HG02943 (cell line): ENCODE measurements around the gene RNF207.

Experiments used
- ATAC-seq: cut with Tn5 transposase; IDR thresholded peaks from one replicate; pipeline ENCODE4 v1.9.1; 2021; ENCODE audit warnings: mild to moderate bottlenecking, low read depth, moderate library complexity; ENCODE audit not compliant: unreplicated experiment

Gene RNF207, protein sequence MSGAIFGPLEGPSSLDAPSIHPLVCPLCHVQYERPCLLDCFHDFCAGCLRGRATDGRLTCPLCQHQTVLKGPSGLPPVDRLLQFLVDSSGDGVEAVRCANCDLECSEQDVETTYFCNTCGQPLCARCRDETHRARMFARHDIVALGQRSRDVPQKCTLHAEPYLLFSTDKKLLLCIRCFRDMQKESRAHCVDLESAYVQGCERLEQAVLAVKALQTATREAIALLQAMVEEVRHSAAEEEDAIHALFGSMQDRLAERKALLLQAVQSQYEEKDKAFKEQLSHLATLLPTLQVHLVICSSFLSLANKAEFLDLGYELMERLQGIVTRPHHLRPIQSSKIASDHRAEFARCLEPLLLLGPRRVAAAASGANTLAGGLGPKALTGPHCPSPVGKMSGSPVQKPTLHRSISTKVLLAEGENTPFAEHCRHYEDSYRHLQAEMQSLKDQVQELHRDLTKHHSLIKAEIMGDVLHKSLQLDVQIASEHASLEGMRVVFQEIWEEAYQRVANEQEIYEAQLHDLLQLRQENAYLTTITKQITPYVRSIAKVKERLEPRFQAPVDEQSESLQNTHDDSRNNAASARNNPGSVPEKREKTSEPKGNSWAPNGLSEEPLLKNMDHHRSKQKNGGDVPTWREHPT

DNA sequence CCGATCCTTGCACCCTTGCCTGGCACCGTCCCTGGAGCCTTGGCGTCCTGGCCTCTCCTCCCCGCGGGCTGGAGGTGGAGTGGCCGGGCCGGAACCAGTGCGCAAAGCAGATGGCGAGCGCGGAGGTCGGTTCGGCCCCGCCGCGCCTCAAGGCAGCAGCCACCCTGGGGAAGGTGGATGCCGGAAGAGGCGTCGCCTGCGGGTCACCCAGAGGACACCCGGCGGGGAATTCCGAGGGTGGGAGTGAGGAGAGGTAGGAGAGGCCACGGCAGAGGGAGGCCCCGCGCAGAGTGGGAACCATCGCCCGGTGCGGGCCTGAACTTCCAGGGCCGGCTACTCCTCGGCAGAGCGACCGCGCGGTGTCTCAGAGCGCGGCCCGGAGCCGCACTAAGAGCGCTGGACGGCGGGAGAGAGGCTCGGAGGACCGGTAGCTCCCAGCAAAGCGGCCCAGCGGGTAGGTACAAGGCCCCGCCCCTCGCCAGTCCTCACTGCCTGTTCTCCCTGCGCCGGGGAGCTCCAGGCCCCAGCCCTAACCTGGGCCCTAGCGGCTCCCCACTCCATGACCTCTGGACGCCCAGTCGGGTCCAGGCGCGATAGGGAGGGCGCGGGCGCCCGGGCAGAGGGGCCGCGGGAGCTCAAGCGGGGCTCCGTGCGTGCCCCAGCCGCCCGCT lies at the start of gene RNF207:
TSS of gene RNF207 (plus strand) at position 271 of the 671 bp plus-strand sequence. CDS start 417 bp downstream, outside the sequence.
- no peak for ATAC-seq

DNA sequence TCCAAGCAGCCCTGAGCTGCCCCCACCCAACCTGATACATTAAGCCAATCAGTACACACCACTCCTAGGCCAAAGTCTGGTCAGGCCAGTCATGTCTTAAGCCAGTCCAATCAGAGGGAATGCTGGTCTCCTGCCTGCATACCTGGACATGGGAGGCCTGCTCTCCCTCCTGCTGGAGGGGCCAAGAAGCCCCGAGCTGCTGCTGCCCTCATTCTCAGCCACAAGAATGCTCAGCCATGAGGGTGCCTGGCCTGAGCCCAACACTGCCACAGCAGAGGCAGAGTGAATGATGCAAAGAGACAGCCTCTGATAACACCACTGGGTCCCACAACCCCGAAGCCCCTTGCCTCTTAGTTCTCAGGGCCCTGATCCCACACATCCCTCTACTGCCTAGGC lies 48.8 kb upstream of the RNF207 start:
- no peak for ATAC-seq

- ATAC-seq = no peak
Observed at GRCh38 chr1:6157528-6158174, 48.3 kb upstream of the RNF207 start.

DNA sequence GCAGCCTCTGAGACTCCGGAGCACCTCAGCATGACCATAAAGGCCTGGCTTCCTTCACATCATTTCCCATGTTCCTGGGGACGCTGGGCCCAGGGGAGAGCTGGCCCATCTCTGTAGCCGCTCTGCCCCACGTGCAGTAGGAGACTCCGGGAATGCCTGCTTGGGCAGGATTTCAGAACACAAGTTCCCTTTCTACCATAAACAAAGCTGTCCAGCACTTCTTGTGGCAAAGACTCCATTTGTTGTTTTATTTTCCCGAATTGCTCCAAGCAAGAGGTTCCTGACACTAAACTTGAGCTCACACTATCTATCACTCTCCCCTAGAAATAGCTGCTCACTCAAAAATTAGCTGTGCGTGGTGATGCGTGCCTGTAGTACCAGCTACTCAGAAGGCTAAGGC lies 47.7 kb upstream of the RNF207 start:
- no peak for ATAC-seq

GRCh38 chr1:6162341-6162740 lies 43.6 kb upstream of the RNF207 start:
- ATAC-seq = no peak

DNA sequence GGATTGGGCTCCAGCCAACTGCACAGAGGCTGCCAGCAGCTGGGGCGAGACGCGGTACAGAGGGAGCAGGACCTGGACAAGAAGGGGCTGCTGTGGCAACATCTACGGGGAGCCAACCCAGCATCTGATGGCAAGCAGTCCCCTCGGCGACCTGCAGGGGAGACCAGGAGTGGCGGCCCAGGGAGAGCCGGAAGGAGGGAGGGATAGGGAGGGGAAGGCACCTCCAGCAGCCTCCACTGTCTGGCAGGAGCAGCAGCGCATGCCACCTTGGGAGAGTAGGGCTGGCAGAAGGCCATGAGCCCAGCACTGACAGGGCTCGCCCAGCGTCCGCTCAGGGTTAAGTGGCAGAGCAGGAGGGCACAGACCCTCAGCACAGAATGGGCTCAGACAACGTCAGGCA lies 43.1 kb upstream of the RNF207 start:
- ATAC-seq = no peak

GRCh38 chr1:6163191-6163972 lies 42.5 kb upstream of the RNF207 start:
- no peak for ATAC-seq

GRCh38 chr1:6163973-6164617 lies 41.8 kb upstream of the RNF207 start:
- ATAC-seq = no peak

DNA sequence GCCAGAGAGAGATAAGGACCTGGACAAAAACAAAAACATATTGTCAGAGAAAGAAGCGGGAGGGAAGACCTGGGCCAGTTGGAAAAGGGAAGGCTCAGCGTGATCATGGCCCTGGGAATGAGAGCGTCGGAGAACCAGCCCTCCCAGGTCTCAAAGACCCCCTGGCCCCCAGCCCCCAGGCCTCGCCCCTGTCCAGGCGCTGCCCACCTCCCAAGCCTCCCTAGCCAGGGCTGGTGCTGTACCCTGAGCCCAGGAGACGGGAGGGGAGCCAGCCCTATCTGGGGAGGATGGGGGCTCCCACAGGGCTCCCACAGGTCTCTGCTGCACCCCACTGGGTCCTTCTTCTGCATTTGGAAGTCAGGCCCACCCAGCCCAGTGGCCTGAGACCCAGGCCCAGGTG lies 40.9 kb upstream of the RNF207 start:
- ATAC-seq = no peak

- ATAC-seq = no peak
Observed at GRCh38 chr1:6165441-6165985, 40.4 kb upstream of the RNF207 start.

DNA sequence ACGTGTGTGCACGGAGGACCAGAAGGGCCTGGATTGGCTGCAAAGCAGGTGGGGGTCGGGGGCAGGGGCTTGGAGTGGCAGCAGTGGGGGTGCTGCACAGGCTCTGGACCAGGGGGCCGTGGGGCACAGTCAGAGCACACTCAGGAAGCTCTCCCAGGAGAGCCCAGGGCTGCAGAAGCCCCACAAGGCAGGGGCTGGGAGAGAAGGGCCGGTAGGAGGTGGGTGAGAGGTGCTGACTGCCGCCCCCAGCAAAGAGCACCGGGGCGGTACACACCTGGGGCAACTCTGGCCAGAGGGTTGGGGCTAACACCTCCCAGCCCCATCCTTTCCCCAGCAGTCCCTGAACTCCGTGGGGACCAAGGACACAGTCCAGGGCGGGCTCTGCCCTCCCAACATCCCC lies 39.7 kb upstream of the RNF207 start:
- no peak for ATAC-seq

DNA sequence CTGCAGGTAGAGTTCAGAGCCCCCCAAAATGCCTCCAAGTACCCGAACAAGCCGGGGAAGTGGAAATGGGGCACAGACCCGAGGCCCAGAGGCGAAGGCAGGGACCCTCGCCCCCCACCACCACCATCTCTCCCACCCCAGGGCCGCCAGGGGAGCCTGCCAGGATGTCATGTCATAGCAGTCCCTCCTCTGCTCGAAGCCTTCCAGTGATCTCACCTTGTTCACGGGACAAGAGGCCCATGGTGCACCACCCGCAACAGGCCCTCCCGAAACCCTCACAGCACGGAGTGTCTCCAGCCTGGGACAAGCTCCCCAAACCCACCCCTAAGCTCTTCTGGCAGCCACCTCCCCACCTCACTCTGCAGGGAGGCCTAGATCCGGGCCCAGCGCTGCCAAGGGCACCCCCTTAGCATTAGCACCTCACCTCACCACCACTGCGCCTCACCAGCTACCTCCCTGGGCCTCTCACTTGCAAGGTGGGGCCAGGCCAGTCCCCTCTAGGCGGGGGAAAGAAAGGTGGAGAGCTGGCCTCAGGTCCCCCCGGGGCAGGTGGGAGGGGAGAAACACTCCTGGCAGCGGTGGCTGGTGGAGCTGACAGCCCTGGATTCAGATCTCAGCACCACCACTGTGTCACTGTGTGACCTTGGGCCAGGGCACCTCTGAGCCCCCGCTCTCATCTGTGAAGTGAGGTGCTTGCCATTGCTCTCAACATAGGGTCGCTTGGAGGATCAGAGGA lies 39.1 kb upstream of the RNF207 start:
- no peak for ATAC-seq

GRCh38 chr1:6167391-6168303 lies 38.3 kb upstream of the RNF207 start:
- ATAC-seq = no peak

DNA sequence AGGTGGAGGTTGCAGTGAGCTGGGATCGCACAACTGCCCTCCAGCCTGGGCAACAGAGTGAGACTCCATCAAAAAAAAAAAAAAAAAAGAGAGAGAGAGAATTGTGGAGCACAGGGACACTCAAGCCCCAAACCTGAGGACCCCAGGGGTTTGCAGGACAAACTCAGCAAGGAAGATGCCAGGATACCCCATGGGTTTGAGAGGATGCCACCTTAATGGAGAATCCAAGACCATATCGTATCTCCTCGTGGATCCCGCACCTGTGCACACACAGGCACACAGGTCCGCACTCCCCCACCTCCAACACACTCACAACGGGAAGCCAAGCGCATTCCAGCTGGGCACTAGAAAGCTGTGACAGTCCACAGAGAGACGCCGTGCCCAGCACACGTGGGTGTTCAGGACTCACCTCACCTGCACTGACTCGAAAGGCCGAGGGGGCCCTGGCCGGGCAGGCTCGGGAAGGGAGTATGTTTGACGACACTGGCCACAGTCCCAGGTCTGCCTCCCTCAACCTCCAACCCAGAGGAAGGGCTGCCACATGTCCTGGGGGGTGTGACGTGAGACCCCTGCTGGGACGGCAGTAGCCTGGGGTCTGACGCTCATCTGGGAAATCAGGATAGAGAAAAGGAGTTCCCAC lies 36.9 kb upstream of the RNF207 start:
- no peak for ATAC-seq

GRCh38 chr1:6170116-6170741 lies 35.7 kb upstream of the RNF207 start:
- no peak for ATAC-seq

GRCh38 chr1:6170742-6171201 lies 35.1 kb upstream of the RNF207 start:
- ATAC-seq = no peak
